BE2C (cell line): ENCODE data around the gene C7orf57.

ENCODE experiments used
- DNase-seq: peaks from one replicate; pipeline ENCODE4 v3.0.0-alpha.2; 2020
- H3K27me3 ChIP-seq: fragments of 250-450 bp; sonication (Bioruptor Pico); 2 replicates; pipeline ENCODE4 v1.5.1; 2020; ENCODE audit warnings: mild to moderate bottlenecking
- H3K36me3 ChIP-seq: fragments of 250-450 bp; sonication (Bioruptor Pico); 2 replicates; pipeline ENCODE4 v1.5.1; 2020; ENCODE audit warnings: mild to moderate bottlenecking
- H3K4me1 ChIP-seq: fragments of 250-450 bp; sonication (Bioruptor Pico); 2 replicates; pipeline ENCODE4 v1.5.1; 2020
- H3K4me3 ChIP-seq: 2 replicates; pipeline ENCODE4 v1.5.1; 2011; ENCODE audit warnings: low read depth, low read length
- H3K9me3 ChIP-seq: fragments of 250-450 bp; sonication (Bioruptor Pico); 2 replicates; pipeline ENCODE4 v1.5.1; 2020
- CTCF ChIP-seq: IDR thresholded peaks from 2 replicates; pipeline ENCODE4 v1.5.1; 2012; ENCODE audit warnings: mild to moderate bottlenecking, low read depth, low read length

Gene C7orf57

GRCh38 chr7:48040944-48041652, 5.8 kb downstream of the C7orf57 start:
- H3K36me3 ChIP-seq: no peaks in the 10 kb centered on the region
- peaks cover under 1% of the 10 kb centered on the region; the same call in 1 of the 2 replicates for H3K4me1 ChIP-seq
- no peak for DNase-seq
- TF ChIP-seq CTCF: no peak
- no peak overlapping the region for H3K4me3 ChIP-seq
- H3K27me3 ChIP-seq: peaks cover 12% of the 10 kb centered on the region
- H3K9me3 ChIP-seq: no peaks in the 10 kb centered on the region

GRCh38 chr7:48041653-48041970, 6.3 kb downstream of the C7orf57 start:
- no peaks in the 10 kb centered on the region for H3K4me1 ChIP-seq
- peaks cover 7% of the 10 kb centered on the region for H3K27me3 ChIP-seq
- H3K36me3 ChIP-seq: no peaks in the 10 kb centered on the region
- H3K4me3 ChIP-seq: no peak overlapping the region
- H3K9me3 ChIP-seq: no peaks in the 10 kb centered on the region
- no peak for TF ChIP-seq CTCF
- no peak for DNase-seq

- Histone ChIP-seq H3K9me3 (no peaks in the 10 kb centered on the region), H3K36me3 (no peaks in the 10 kb centered on the region), H3K27me3 (peaks cover under 1% of the 10 kb centered on the region), H3K4me3 (no peak overlapping the region), H3K4me1 (no peaks in the 10 kb centered on the region)
- no peak for DNase-seq
- TF ChIP-seq CTCF: no peak
These were observed 6.9 kb downstream of the C7orf57 start for GRCh38 chr7:48042216-48042615.

GRCh38 chr7:48042636-48043035, 7.3 kb downstream of the C7orf57 start:
- no peaks in the 10 kb centered on the region for H3K4me1 ChIP-seq
- DNase-seq: no peak
- no peak overlapping the region for H3K4me3 ChIP-seq
- H3K36me3 ChIP-seq: no peaks in the 10 kb centered on the region
- no peak for TF ChIP-seq CTCF
- no peaks in the 10 kb centered on the region for H3K9me3 ChIP-seq
- no peaks in the 10 kb centered on the region; the same call in 1 of the 2 replicates for H3K27me3 ChIP-seq

- Histone ChIP-seq H3K4me1 (no peaks in the 10 kb centered on the region), H3K27me3 (no peaks in the 10 kb centered on the region; the same call in 1 of the 2 replicates), H3K36me3 (no peaks in the 10 kb centered on the region), H3K9me3 (no peaks in the 10 kb centered on the region), H3K4me3 (no peak overlapping the region)
- no peak for TF ChIP-seq CTCF
- DNase-seq: no peak
These were observed 9.9 kb downstream of the C7orf57 start for GRCh38 chr7:48045195-48045765.

- H3K4me1 ChIP-seq: no peaks in the 10 kb centered on the region
These were observed 11.1 kb downstream of the C7orf57 start for GRCh38 chr7:48046458-48046857.

More at GRCh38 chr7:48046458-48046857, 11.1 kb downstream of the C7orf57 start:
- no peaks in the 10 kb centered on the region; the same call in 1 of the 2 replicates for H3K27me3 ChIP-seq
- H3K9me3 ChIP-seq: no peaks in the 10 kb centered on the region
- DNase-seq: no peak
- no peaks in the 10 kb centered on the region for H3K36me3 ChIP-seq
- no peak overlapping the region for H3K4me3 ChIP-seq
- TF ChIP-seq CTCF: no peak
